ENCODE data around the gene REG3G.

DNA sequence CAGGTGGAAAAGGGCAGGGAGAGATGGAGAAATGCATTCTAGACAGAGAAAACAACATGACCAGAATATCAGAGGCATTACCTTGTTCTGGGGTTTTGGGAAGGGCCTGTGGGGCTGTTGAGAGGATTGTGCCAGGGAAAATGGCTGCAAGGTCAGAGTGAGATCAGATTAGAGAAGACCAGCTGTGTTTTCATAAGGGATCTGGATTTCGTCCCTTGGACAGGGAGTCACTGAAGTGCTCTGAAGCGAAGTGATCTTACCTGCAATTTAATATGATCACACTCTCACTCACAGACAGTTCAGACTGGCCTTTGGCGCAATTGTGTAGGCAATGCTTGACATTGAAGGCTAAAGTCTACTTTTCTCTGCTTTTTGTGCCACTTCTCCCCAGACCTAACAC lies 20.3 kb upstream of the REG3G start:
- TF ChIP-seq ELF4 (CRISPR knock-in tag; IDR thresholded peaks at IDR 0.05; ENCODE audit: low read depth) = no peak
- TF ChIP-seq CTCF (IDR thresholded peaks at IDR 0.05) = no peak
- no peak for TF ChIP-seq TP53 (CRISPR knock-in tag; IDR thresholded peaks at IDR 0.05)
- no peak for TF ChIP-seq TCF7 (CRISPR knock-in tag; IDR thresholded peaks at IDR 0.05; ENCODE audit: low read depth)
- no peak for TF ChIP-seq EMX1 (CRISPR knock-in tag; IDR thresholded peaks at IDR 0.05)
- TF ChIP-seq PRRX2 (CRISPR knock-in tag; IDR thresholded peaks at IDR 0.05) = no peak
- TF ChIP-seq, protein P1, sequence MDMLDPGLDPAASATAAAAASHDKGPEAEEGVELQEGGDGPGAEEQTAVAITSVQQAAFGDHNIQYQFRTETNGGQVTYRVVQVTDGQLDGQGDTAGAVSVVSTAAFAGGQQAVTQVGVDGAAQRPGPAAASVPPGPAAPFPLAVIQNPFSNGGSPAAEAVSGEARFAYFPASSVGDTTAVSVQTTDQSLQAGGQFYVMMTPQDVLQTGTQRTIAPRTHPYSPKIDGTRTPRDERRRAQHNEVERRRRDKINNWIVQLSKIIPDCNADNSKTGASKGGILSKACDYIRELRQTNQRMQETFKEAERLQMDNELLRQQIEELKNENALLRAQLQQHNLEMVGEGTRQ (CRISPR knock-in tag; IDR thresholded peaks at IDR 0.05) = no peak
- no peak for TF ChIP-seq E2F1 (CRISPR knock-in tag; IDR thresholded peaks at IDR 0.05)
- no peak for TF ChIP-seq USF1 (CRISPR knock-in tag; IDR thresholded peaks at IDR 0.05)
- no peak for TF ChIP-seq MXD4 (CRISPR knock-in tag; IDR thresholded peaks at IDR 0.05; ENCODE audit: borderline replicate concordance)
- TF ChIP-seq E2F4 (CRISPR knock-in tag; IDR thresholded peaks at IDR 0.05; ENCODE audit: borderline replicate concordance, low read depth) = no peak
